Islet of Langerhans (tissue), 1 donor: ENCODE results near the gene BAD.
A peak's percentile ranks its signal among the peaks of the same experiment; 100 is the strongest.

Experiments
- FAIRE-seq: peaks from one replicate; lab custom pipeline; 2011; peaks lifted over from hg19 to GRCh38; lab: Jason Lieb, UNC

The BAD gene

DNA sequence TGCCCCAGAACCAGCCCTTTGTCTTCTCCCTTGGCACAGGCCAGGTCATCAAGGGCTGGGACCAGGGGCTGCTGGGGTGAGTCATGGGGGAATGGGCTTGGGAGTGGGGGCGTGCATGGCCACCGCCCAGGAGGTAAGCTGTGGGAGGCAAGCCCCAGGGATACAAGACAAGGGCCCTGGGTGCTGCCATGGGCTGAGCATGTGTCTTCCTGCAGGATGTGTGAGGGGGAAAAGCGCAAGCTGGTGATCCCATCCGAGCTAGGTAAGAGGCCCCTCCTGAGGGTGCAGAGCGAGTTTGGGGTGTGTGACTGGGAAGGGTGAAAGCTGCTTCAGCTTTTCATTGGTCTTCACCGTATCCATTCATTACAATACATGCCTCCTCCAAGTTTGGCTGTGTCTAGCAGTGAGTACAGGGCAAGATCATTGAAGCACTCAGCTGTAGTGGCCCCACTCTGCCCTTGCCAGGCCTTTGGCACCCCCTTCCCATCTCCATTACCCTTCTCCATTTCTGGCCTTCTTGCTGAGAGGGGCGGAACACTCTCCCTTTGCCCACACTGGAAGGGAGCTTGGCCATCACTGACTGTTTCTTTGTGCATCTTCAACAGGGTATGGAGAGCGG lies 41.1 kb downstream of the BAD start:
- FAIRE-seq: no peak

DNA sequence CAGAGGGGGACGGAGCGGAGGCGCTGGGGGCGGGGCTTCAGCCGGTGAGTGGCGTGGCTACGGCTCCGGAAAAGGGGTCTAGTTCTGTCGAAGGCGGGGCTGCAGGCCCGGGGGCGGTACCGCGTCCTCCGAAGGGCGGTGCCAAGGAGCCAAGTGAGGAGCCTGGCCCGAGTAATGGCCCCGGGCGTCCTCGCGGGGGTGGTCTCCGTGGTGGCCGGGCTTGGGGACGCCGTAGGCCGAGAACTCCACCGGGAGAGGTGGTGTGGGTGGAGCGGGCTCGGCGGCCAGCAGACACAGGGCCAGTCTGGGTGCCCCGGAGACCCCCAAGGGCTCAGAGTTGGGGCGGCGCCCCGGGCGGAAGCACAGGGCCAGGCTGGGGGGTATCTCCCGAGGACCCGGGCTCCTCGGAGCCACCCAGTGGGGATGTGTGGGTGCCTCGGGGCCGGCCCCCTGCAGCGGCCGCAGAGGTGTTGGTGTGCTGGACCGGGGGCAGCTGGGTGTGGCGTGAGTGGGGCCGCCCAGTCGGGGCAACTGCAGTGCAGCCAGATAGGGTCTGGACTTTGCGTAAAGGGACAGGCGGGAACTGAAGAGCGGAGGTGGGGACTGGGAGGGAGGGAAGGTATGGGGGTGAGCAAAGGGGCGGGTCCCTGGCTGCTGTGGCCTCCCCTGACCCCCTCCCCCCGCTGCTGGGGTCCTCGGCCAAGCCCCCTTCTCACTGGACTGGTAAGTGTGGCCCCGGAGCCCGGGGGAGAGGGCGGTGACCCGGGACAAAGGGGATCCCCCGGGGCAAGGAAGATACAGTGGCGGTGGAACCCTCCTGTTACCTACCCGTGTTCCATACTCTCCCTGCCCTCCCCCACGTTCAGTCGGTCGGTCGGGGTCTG lies 42.7 kb downstream of the BAD start:
- no peak for FAIRE-seq

DNA sequence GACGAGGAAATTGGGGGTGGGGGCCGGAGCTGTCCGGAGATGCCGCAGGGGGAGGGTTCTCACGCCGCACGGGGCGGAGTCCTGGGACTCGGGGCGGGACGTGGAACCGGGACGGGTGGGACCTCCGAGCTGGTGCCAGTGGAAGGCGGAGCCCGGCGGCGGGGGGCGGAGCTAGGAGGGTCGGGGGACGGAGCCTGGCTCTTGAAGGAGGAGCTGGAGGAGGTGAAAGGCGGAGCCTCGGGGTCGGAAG lies 43.3 kb downstream of the BAD start:
- no peak for FAIRE-seq

DNA sequence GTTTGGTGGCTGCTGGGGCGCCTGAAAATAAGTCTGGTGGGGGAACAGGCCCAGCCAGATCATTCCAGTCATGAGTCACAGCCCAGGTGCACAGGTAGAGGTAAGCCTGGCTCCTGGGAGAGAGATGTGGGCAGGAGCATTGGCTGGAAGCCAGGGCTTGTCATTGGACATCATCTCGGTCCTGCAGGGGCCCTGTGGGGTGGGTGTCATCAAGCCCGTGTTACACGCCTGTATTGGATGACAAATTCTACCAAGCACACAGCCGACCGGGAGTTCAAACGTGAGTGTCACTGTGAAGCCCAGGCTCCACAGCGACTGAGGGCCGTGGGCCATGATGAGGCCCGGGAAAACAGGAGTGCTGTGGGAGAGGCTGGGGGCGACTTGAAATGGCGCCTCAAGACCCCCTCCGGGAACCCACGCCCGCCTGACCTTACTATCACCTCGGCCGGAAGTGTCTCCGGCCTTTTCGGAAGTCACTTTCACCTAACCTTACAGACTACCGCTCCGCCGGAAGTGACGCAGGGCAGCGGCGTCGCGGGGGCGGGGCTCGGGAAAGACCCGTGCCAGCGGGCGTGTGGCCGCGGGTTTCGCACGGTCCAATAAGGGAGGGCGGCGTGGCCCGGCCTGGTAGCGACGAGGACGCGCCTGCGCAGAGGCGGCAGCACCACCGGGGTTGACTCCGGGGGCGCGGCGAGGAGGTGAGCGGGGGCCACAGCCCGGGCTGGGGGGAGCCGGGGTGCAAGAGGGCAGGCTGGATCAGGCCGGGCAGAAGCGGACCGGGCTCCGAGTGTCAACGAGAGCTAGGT lies 43.8 kb downstream of the BAD start, which contains the start of gene FKBP2:
FKBP2 (plus strand) TSS at position 661 of the 806 bp plus-strand sequence. CDS start 1,293 bp downstream, outside the sequence.
- no peak for FAIRE-seq

DNA sequence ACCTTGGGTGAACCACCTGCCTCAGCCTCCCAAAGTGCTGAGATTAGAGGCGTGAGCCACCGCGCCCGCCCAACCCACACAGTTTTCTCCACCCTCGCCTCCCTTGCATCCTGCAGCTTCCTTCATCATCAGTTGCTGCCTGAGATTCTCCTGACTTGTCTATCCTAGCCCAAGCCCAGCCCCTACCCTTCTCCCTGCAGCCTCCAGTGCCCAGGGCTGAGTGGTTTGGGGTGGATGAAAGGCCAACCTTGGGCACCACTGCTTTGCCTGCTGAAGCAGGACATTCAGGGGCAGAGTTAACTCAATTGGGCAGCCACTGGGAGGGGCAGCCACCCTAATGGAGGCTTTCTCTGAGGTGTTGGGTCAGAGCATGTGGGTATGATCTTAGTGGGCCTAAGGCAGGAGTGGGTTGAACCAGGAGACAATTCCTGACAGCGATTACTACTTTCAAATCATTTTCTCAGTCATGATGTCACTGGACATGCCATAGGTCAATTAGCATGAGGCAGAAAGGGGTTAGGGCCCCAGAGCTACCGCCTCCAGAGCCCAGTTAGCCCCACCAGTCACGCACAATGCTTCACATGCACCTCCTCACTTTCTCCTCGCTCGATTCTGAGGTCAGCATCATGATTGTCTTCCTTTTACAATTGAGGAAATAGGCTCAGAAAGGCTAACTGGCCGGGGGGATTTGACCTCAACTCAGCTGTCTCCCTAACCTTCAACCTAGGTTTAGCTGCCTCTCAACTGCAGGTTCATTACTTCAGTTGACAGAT lies 44.6 kb downstream of the BAD start:
- no peak for FAIRE-seq

DNA sequence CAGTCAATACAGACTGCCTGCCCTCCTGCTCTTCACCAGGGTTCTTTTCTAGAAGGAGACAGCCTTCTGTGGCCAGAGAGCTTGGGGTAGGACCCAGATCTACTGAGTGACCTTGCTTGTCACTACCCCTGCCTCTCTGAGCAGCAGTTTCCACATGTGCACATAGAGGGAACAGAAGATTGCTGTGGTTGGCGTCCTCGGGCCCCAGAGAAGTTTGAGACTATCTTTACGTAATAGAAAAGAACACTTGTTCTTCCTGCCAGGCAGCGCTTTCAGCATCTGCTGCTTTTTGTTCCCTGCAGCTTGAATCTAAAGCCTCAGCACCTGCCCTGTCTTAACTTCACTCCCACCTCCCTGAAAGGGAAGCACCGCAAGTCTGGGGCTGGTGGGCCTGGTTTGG lies 45.5 kb downstream of the BAD start:
- no peak for FAIRE-seq

DNA sequence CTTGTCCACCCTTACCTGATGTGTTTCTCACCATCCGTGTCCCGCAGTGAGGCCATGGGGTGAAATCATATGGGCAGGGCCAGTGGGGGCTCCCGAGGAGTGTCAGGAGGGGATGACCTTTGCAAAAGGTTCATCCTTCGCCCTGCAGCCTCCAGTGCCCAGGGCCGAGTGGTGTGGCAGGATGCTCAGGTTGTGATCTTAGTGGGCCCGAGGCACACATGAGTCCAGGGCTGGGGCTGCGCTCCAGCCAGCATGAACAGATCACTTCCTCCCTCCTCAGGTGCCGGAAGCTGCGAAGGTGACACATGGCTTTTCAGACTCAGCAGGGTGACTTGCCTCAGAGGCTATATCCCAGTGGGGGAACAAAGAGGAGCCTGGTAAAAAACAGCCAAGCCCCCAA lies 46.4 kb downstream of the BAD start:
- no peak for FAIRE-seq

DNA sequence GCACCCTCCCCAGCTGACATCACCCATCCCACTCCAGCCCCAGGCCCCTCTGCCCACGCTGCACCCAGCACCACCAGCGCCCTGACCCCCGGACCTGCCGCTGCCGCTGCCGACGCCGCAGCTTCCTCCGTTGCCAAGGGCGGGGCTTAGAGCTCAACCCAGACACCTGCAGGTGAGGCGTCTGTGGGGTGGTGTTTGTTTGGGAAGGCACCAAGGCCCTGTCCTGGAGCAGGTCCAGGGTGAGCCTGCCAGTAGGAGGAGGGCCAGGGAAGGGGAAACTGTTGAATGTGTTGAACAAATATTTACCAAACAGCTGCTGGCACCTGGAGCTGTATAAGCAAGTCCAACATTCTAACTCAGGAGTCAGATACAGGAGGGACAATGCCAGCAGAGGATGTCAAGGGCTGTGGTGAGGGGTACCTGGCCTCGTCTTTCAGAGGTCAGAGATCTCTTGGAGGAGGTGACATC lies 46.9 kb downstream of the BAD start:
- FAIRE-seq: peak; percentile 30

DNA sequence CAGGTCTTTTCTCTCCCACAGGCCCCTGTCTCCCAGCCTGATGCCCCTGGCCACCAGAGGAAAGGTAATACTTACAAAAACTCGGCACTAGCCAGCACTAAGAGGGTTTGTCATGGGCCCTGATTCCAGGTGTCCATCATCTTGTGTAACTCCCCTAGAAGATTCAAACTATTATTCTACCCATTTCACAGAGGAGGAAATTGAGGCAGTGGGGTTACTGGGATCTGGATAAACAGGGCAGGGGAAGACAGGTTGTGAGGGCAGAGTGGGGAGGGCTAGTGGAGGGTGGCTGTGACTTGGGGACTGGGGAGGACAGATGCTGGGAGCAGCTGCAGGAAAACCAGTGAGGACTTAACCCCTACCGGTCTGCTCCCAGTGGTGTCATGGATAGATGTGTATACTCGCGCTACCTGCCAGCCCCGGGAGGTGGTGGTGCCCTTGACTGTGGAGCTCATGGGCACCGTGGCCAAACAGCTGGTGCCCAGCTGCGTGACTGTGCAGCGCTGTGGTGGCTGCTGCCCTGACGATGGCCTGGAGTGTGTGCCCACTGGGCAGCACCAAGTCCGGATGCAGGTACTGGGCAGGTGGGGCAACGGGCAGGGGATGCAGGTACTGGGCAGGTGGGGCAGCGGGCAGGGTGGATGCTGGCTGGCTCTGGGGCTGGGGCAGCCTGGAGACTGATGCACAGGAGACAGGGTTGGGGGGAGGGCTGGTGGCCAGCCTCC lies 48.9 kb downstream of the BAD start:
- no peak for FAIRE-seq

DNA sequence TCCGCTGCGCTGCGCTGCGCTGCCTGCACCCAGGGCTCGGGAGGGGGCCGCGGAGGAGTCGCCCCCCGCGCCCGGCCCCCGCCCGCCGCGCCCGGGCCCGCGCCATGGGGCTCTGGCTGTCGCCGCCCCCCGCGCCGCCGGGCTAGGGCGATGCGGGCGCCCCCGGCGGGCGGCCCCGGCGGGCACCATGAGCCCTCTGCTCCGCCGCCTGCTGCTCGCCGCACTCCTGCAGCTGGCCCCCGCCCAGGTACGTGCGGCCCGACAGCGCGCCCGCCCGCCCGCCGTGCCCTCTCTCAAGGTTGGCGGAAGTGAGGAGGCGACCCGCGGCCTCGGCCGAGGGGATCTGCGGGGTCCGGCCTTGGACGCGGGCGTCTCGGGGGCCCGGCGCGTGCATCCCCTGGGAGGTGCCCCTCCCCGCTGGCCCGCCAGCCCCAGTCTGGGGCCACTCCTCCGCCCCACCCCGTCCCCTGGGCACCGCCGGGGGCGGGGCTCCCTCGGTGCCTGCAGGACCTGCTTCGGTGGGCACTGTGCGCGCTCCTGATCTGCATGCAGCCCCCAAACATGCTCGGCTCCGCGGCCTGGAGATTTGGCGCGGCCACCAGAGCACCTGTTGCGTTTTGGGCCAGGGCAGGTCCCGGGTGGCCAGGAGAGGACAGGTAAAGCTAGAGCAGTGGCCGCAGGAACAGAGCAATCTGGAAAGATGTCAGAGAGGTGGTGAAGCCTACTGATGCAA lies 49.7 kb downstream of the BAD start:
- FAIRE-seq: no peak

DNA sequence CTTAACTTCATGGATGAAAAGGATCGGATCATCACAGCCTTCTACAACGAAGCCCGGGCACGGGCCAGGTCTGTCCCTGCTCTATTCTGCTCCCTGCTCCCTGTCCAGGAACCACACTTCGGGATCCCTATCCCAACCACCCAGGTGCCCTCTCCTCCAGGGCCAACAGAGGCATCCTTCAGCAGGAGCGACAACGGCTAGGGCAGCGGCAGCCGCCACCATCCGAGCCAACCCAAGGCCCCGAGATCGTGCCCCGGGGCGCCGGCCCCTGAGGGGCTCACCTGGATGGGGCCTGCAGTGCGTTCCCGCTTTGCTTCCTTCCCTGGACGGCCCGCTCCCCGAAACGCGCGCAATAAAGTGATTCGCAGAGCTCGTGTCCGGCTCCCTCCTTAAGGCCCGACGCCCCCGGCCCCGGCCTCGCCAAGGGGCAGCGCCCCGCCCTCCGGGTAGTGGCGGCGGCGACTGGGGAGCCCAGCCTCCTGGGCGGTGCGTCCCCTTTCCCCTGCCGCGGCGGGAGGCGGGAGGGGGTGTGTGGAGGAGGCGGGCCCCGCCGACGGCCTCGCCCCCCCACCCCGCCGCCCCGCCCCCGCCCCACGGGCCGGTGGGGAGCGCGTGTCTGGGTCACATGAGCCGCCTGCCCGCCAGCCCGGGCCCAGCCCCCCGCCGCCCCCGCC lies 50.4 kb downstream of the BAD start, which contains the start of gene VEGFB:
VEGFB (plus strand) TSS at position 672 of the 674 bp plus-strand sequence. CDS start 250 bp downstream, outside the sequence.
- FAIRE-seq: no peak

DNA sequence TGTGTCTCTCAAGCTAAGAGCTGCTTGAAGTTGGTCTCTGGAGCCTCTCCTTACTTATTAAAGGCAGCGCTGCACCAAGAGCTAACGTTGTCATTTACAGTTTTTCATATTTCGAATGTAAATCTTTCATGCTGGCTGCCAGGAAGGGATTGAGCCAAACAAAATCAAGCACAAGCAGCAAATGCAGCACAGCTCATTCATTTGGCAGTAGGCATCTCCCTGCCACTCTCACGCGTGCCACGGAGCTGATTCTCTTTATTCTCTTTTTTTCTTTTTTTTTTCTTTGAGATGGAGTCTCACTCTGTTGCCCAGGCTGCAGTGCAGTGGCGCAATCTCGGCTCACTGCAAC lies 51.5 kb downstream of the BAD start:
- no peak for FAIRE-seq

DNA sequence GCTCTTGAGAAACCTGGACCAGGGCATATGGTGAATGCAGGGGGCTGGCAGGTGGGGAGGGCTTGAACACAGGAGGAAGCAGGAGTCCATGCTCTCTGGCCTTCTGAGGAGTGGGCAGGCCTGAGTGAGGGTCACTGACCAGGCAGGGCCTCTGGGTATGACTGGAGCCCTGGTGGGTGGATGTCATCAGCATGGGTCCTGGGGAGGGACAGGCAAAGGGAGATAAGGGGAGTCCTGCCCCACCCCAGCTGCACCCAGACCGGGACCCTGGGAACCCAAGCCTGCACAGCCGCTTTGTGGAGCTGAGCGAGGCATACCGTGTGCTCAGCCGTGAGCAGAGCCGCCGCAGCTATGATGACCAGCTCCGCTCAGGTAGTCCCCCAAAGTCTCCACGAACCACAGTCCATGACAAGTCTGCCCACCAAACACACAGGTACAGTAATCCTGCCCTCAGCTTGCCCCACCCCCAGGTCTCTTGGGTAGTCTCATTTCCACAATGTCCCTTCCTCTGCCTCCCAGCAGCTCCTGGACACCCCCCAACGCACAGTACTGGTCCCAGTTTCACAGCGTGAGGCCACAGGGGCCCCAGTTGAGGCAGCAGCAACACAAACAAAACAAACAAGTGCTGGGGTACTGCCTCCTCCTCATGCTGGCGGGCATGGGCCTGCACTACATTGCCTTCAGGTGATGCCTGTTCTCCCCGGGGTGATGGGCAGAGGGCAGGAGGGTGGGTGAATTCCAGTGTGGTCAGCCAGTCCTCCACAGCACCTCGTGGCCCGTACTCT lies 52.1 kb downstream of the BAD start:
- no peak for FAIRE-seq

DNA sequence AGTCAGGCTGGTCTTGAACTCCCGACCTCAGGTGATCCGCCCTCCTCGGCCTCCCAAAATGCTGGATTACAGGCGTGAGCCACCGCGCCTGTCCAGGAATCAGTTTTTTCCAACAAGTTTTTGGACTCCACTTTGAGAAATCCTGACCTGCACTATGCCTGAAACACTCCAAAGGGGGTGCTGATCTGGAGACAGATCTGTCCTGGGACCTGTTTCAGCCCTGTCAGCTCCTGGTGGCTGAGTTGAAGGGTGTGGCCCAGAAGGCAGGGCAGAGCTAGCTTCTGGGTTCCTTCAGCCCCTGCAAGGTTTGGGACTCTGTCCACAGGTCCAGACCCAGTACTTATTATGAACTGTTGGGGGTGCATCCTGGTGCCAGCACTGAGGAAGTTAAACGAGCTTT lies 52.9 kb downstream of the BAD start:
- FAIRE-seq: no peak

DNA sequence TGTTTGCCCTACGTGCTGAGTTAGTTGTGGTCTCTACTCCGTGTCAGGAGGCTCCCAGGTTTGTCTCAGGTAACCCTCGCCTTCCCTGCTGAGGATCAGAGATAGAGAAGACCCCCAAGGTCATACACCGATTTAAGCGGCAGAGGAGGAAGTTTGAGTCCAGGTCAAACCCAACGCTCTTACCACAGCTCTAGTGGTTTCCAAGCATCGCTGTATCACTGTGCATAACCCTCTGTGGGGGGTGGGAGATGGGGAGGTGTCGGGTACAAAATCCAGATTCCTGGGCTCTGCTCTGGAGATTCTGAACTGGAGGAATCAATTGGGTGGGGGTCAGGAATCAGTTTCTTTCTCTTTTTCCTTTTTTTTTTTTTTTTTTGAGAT lies 53.5 kb downstream of the BAD start:
- FAIRE-seq: no peak

DNA sequence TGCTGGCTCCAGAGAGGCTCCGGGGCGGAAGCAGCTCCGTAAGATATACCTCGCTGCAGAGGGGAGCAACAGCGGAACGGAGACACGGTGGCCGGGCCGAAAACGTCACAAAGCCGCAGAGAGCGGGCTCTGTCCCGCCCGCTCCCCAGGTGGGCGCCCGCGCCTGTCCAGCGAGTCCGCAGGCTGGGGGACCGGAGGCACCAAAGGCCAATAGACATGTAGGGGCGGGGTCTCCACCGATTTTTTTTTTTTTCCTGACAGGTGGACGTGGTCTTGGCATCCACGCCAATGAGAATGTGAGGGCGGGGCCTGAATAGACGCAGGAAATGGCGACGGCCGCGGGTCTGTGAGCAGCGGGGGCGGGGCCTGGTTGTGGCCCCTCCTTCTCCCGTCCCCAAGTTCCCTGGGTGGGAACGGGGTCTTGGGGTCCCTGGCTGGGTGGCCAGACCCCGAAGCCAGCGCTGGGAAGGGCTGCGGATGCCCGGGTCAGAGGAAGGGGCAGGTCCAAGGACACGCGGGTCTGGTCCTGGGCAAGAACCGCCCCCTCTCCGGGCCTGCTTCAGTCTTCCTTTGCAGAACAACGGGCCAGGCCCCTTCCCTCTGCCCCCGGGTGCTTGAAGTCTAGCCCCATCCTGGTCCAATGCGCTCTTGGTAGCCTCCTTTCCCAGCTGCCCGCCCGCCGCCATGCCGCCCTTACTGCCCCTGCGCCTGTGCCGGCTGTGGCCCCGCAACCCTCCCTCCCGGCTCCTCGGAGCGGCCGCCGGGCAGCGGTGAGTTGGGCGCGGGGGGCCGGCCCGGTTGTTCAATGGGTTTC lies 54.1 kb downstream of the BAD start, which contains the start of gene DNAJC4:
DNAJC4 (plus strand) TSS at position 378 of the 814 bp plus-strand sequence; CDS start at position 685, 307 bp downstream.
- FAIRE-seq: no peak

DNA sequence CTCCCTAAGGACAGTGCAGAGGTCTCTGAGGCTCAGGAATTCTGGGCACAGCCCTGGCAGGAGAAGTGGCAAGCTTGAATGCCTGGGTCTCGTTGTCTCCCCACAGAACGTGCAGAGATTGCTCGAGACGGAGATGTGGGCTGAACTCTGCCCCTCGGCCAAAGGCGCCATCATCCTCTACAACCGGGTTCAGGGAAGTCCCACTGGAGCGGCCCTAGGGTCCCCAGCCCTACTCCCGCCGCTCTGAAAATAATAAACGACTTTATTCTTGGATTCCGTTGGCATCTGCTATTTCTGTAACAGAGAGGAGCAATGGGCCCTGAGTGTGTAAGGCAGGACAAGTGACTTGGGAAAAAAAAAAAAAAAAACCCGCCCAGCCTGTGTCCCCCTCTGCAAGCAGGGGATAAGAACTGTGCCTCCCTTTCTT lies 54.7 kb downstream of the BAD start:
- FAIRE-seq: no peak

DNA sequence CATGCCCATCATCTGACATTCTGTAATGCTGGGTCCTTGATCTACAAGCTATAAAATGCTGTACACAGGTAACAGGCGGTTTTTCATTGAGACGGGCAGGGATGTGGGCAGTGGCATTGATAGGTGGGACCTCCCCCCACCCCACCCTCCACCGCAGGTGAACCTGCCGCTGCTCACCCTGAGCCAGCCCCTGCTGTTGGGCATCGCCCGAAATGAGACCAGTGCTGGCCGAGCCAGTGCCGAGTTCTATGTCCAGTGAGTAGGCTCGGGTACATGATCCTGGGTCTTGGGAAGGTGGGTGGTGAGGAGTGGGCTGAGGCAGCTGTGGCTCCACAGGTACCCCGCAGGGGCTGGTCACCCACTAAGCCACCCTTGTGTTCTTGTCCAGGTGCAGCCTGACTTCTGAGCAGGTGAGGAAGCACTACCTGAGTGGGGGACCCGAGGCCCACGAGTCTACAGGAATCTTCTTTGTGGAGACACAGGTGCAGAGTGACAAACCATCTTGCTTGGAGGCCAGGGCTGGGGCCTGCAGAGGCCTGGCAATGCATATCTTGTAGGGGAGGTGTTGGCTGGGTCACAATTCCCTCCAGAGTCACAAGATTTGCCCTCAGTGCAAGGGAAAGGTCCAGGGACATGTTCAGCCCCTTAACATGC lies 55.2 kb downstream of the BAD start:
- no peak for FAIRE-seq
